HG02642 (cell line): ENCODE results near the gene ANXA11.

Experiments
- ATAC-seq: cut with Tn5 transposase; IDR thresholded peaks from one replicate; pipeline ENCODE4 v1.9.1; 2021; ENCODE audit warnings: mild to moderate bottlenecking; ENCODE audit not compliant: unreplicated experiment, poor library complexity

The ANXA11 gene

GRCh38 chr10:80122110-80122710 is 83.1 kb downstream of the ANXA11 start:
- ATAC-seq = no peak

GRCh38 chr10:80118669-80119068 is 86.7 kb downstream of the ANXA11 start:
- ATAC-seq = no peak

- no peak for ATAC-seq
Measured at GRCh38 chr10:80110986-80111385, 94.4 kb downstream of the ANXA11 start.

GRCh38 chr10:80108576-80109239 is 96.6 kb downstream of the ANXA11 start:
- ATAC-seq = no peak

- no peak for ATAC-seq
Measured at GRCh38 chr10:80104066-80104926, 101.0 kb downstream of the ANXA11 start.
